ENCODE measurements around the gene TNFSF8. TPM values are rescaled to one million over a fixed set of nuclear protein-coding genes. Genes with fewer than 3 reads are reported as not detected.

The TNFSF8 gene
- polyA plus RNA-seq, 1 of the 3 experiments (the other 2 are of a cell fraction): not detected

- TF ChIP-seq TAF1 (IDR thresholded peaks at IDR 0.05; ENCODE audit: borderline replicate concordance, low read depth, low read length): no peak
- no peak for TF ChIP-seq RXRA (IDR thresholded peaks at IDR 0.05; ENCODE audit: borderline replicate concordance, low read depth)
- TF ChIP-seq EP300 (IDR thresholded peaks at IDR 0.05; ENCODE audit: borderline replicate concordance in 1 of 2, low read depth in 1 of 2, low read length in 1 of 2): no peak
- no peak for TF ChIP-seq PBX3 (IDR thresholded peaks at IDR 0.05)
- no peak for TF ChIP-seq TEAD4 (IDR thresholded peaks at IDR 0.05; ENCODE audit: borderline replicate concordance, insufficient read depth)
- TF ChIP-seq MXI1 (IDR thresholded peaks at IDR 0.05; ENCODE audit: low read depth, low read length): no peak
- no peak for TF ChIP-seq FOSL2 (IDR thresholded peaks at IDR 0.05; ENCODE audit: borderline replicate concordance, low read depth)
These were observed 4.7 kb upstream of the TNFSF8 start (continued) for GRCh38 chr9:114935119-114935518.

GRCh38 chr9:114932502-114932901, 2.1 kb upstream of the TNFSF8 start:
- H2AFZ ChIP-seq (ENCODE audit: low read depth): no peak overlapping the region
- H3K9me3 ChIP-seq: no peaks in the 10 kb centered on the region
- no peaks in the 10 kb centered on the region for H4K20me1 ChIP-seq (ENCODE audit: insufficient read depth)
- TF ChIP-seq NRF1 (IDR thresholded peaks at IDR 0.05; ENCODE audit: low read depth, low read length) (no peak), POLR2AphosphoS5 (IDR thresholded peaks at IDR 0.05; ENCODE audit: low read depth, low read length) (no peak), FOXM1 (IDR thresholded peaks at IDR 0.05; ENCODE audit: low read depth) (no peak), RFX5 (IDR thresholded peaks at IDR 0.05; ENCODE audit: low read length) (no peak), EP300 (IDR thresholded peaks at IDR 0.05; ENCODE audit: borderline replicate concordance in 1 of 2, low read depth in 1 of 2, low read length in 1 of 2) (no peak), MEF2A (IDR thresholded peaks at IDR 0.05; ENCODE audit: borderline replicate concordance, low read depth) (no peak), ZBTB33 (IDR thresholded peaks at IDR 0.05; ENCODE audit: borderline replicate concordance, low read depth) (no peak), SMC3 (IDR thresholded peaks at IDR 0.05; ENCODE audit: low read depth, low read length) (no peak), USF2 (IDR thresholded peaks at IDR 0.05; ENCODE audit: borderline replicate concordance, low read depth, low read length) (no peak), JUND (IDR thresholded peaks at IDR 0.05) (no peak), GABPA (IDR thresholded peaks at IDR 0.05; ENCODE audit: low read depth) (no peak), FOSL2 (IDR thresholded peaks at IDR 0.05; ENCODE audit: borderline replicate concordance, low read depth) (no peak), MAX (IDR thresholded peaks at IDR 0.05; ENCODE audit: low read depth) (no peak), YY1 (IDR thresholded peaks at IDR 0.05; ENCODE audit: low read depth) (no peak), SIN3A (IDR thresholded peaks at IDR 0.05; ENCODE audit: borderline replicate concordance, low read depth, low read length) (no peak), RAD21 (IDR thresholded peaks at IDR 0.05; ENCODE audit: low read length) (no peak), CTCF (IDR thresholded peaks at IDR 0.05) (no peak), ELF1 (IDR thresholded peaks at IDR 0.05) (no peak), PBX3 (IDR thresholded peaks at IDR 0.05) (no peak)
- WGBS (ENCODE audit: low lambda C conversion rate): 34% methylated on average over 3 of the region's 3 CpGs
- POLR2A ChIA-PET: no interaction called here
- no peak overlapping the region for H3K4me3 ChIP-seq (ENCODE audit: low read depth in 2 of 2, low read length in 1 of 2)
- no peak overlapping the region for H3K27ac ChIP-seq (ENCODE audit: low read depth in 2 of 2, low read length in 1 of 2)
- no peaks in the 10 kb centered on the region for H3F3A ChIP-seq (replicated peaks; ENCODE audit: insufficient read depth)
- no peak for DNase-seq
- no peaks in the 10 kb centered on the region for H3K4me1 ChIP-seq (ENCODE audit: control insufficient read depth in 1 of 2, insufficient read depth in 2 of 2, low read depth in 1 of 2, low read length in 1 of 2)
- H3K4me2 ChIP-seq: no peak overlapping the region
- H3K36me3 ChIP-seq (replicated peaks in 1 of 2; ENCODE audit: control insufficient read depth in 1 of 2, insufficient read depth in 2 of 2, low read length in 1 of 2): no peaks in the 10 kb centered on the region
- no peaks in the 10 kb centered on the region for H3K9me2 ChIP-seq
- H3K27me3 ChIP-seq (ENCODE audit: insufficient read depth): peaks cover 45% of the 10 kb centered on the region
- H3K79me2 ChIP-seq (ENCODE audit: insufficient read depth): no peaks in the 10 kb centered on the region
- CTCF ChIA-PET: no interaction called here
- no peak overlapping the region for H3K9ac ChIP-seq

All from SK-N-SH (cell line).